ENCODE results near the gene NDUFS1.
"Not testable (repeated sequence)": the region's sequence is repeated elsewhere in the genome, so short reads cannot be mapped to it uniquely, and the experiment has no call there.

Gene NDUFS1

DNA sequence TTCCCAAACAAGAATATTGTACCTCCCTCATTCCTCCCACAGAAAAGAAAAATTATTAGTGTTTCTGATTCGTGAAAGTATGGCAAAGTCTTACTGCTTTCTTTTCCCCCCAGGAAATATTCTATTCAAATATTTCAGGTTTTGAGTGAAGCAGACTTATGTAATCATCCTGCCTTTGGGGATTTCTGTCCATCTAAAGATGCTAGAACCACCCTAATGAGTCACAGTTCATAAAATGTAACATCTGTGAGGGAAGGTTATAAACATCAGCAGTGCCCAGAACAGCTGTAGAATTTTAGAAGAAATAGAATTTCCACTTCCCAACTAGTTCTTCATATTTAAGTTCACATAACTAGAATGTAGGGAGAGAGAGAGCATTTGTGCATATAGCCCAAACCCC is 39.4 kb upstream of the NDUFS1 start:
- TF ChIP-seq, protein P1, sequence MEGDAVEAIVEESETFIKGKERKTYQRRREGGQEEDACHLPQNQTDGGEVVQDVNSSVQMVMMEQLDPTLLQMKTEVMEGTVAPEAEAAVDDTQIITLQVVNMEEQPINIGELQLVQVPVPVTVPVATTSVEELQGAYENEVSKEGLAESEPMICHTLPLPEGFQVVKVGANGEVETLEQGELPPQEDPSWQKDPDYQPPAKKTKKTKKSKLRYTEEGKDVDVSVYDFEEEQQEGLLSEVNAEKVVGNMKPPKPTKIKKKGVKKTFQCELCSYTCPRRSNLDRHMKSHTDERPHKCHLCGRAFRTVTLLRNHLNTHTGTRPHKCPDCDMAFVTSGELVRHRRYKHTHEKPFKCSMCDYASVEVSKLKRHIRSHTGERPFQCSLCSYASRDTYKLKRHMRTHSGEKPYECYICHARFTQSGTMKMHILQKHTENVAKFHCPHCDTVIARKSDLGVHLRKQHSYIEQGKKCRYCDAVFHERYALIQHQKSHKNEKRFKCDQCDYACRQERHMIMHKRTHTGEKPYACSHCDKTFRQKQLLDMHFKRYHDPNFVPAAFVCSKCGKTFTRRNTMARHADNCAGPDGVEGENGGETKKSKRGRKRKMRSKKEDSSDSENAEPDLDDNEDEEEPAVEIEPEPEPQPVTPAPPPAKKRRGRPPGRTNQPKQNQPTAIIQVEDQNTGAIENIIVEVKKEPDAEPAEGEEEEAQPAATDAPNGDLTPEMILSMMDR (IDR thresholded peaks at IDR 0.05; ENCODE audit: extremely low read depth, missing control alignments) = no peak
- no peak for DNase-seq (ENCODE audit: low spot score)

DNA sequence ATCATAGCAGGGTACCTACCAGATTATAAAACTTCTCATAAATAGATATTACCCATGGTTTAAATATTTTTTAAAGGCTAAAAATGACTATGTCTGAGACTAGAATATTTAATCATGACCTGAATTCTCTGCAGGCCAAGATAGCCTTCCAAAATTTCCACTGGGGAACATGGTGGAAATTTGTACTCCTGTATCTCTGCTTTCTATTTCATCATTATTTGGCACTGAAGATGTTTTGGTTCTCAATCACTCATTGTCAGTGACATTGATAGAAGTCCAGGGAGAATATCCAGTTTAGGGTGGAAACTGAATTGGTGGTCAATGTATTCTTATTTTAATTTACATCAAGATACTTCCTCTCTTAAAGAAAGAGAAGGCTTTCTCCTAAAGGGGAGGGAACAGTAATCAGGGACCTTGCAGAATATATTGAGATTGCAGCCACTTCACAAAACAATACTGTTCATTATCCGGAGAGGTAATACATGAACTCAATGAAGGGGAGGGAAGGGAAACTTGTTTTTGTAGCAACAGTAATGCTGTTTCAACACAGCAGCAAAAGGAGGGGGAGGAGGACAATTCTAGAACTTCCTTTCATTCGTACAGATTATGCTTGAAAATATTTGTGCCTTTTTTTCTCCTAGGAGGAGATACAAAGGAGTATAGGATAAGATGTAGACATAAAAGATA is 34.6 kb upstream of the NDUFS1 start:
- no peak for DNase-seq (ENCODE audit: low spot score)
- TF ChIP-seq, protein P1 (IDR thresholded peaks at IDR 0.05; ENCODE audit: extremely low read depth, missing control alignments) = no peak

DNA sequence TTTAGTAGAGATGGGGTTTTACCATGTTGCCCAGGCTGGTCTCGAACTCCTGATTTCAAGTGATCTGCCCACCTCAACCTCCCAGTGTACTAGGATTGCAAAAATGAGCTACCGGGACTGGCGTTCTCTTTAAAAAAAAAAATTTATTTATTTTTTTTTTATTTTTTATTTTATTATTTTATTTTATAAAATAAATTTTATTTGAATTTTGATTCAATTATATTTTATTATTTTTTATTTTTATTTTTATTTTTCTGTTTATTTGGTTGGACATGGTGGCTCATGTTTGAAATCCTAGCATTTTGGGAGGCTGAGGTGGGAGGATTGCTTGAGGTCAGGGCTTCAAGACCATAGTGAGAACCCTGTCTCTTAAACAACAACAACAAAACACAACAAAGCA is 32.9 kb upstream of the NDUFS1 start:
- TF ChIP-seq, protein P1 (IDR thresholded peaks at IDR 0.05; ENCODE audit: extremely low read depth, missing control alignments) = no peak
- DNase-seq (ENCODE audit: low spot score) = no peak

DNA sequence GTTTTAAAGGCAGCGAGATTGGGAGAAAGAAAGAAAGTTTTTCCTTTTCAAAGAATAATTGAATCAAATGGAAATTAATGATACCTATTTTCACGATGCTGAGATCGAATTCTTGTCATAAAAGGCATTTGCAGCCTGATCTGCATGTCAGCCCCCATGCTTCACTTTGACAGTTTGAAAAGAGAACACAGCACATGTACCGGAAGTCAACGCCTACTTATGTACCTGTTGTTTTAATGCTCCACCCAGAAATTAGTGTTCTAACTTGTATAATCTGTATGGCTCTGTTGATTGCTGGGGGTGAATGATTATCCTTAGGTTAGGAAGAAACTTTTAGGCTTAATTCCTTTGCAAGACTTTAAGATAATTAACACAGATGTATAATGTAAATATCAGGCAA is 31.4 kb upstream of the NDUFS1 start:
- TF ChIP-seq, protein P1 (IDR thresholded peaks at IDR 0.05; ENCODE audit: extremely low read depth, missing control alignments) = no peak
- no peak for DNase-seq (ENCODE audit: low spot score)

DNA sequence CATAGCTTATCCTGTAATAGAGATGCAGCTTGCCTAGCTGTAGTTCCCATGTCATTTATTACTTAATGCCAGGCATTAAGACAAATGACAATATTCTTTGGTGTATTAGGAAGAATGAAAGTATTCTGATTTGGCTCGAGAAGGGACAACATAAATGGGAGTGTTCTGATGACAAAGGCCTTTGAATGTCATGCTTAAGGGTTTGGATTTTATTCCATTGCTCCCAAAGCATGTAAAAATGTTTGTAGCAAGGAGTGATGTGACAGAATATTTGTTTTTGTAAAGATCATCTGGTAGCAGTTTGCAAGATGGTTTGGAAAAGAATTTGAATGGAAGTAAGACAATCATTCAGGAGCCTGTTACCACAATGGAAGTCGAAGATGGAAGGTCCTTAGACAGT is 30.9 kb upstream of the NDUFS1 start:
- TF ChIP-seq, protein P1 (IDR thresholded peaks at IDR 0.05; ENCODE audit: extremely low read depth, missing control alignments) = no peak
- no peak for DNase-seq (ENCODE audit: low spot score)

DNA sequence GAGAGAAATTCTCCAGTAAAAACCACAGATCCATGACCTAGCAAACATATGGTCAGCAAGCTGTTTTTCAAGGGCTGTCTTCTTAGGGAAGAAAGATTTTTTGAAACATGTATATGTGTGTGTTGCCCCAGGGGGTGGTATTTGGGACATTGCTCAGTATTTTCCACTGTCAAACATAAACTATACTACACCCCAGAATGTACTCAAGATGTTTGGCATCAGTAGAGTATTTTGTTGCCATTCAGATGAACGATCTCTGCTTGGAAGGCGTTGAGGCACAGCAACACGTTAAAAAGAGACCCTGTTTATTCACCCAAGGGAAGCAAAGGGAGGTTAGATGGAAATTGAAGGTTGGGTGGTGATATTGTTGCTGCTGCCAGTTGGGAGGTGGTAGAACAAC is 30.4 kb upstream of the NDUFS1 start:
- no peak for DNase-seq (ENCODE audit: low spot score)
- TF ChIP-seq, protein P1 (IDR thresholded peaks at IDR 0.05; ENCODE audit: extremely low read depth, missing control alignments) = no peak

DNA sequence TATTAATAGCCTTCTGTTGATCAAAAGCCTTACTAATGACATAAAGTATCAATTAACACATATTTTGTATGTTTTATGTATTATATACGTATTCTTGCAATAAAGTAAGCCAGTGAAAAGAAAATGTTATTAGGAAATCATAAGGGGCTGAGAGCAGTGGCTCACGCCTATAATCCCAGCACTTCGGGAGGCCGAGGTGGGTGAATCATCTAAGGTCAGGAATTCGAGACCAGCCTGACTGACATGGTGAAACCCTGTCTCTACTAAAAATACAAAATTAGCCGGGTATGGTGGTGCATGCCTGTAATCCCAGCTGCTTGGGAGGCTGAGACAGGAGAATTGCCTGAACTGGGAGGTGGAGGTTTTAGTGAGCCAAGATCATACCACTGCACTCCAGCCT is 22.3 kb upstream of the NDUFS1 start:
- DNase-seq (ENCODE audit: low spot score) = not testable (repeated sequence)

DNA sequence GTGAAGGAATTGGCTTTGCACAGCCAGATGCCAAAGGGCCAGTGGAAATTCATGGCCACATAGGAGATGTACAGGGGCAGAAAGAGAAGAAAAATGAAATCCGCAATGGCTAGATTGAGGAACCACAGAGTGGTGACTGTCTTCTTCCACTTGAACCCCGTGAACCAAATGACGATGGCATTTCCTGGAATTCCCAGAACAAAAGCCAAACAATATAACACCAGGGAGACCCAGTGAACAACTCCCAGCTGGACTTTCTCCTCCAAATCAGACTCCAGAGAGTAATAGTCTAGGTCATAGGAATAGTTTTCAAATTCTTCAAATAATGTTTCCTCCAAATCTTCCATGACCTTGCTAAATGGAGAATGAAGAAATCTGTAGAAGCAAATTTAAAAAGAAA is 17.7 kb upstream of the NDUFS1 start:
- TF ChIP-seq, protein P1 (IDR thresholded peaks at IDR 0.05; ENCODE audit: extremely low read depth, missing control alignments) = no peak
- no peak for DNase-seq (ENCODE audit: low spot score)
